Mucosa of rectum (tissue), 2 donors: ENCODE results near the gene QSOX1.
A peak's percentile ranks its signal among the peaks of the same experiment; 100 is the strongest.

ENCODE experiments used
- H3K27ac ChIP-seq, 2 donors: one replicate each; pipeline ENCODE4 v1.7.0; 2013; ENCODE audit warnings: inconsistent platforms in 2 of 2, low read depth in 2 of 2, low read length in 2 of 2
- H3K27me3 ChIP-seq, 2 donors: one replicate each; pipeline ENCODE4 v1.7.0; 2013; ENCODE audit warnings: low read length in 2 of 2; ENCODE audit not compliant: control insufficient read depth in 2 of 2, insufficient read depth in 2 of 2
- H3K36me3 ChIP-seq, 2 donors: one replicate each; pipeline ENCODE4 v1.7.0; 2013; ENCODE audit warnings: low read length in 2 of 2; ENCODE audit not compliant: control insufficient read depth in 2 of 2, insufficient read depth in 2 of 2
- H3K4me1 ChIP-seq, 2 donors: one replicate each; pipeline ENCODE4 v1.7.0; 2013; ENCODE audit warnings: low read length in 2 of 2, mild to moderate bottlenecking in 1 of 2; ENCODE audit not compliant: control insufficient read depth in 2 of 2, insufficient read depth in 2 of 2
- H3K4me3 ChIP-seq, 2 donors: one replicate each; pipeline ENCODE4 v1.7.0; 2013; ENCODE audit warnings: low read length in 2 of 2
- H3K9ac ChIP-seq, 2 donors: one replicate each; pipeline ENCODE4 v1.7.0; 2013; ENCODE audit warnings: low read length in 2 of 2, low read depth in 1 of 2, mild to moderate bottlenecking in 1 of 2
- H3K9me3 ChIP-seq, 2 donors: one replicate each; pipeline ENCODE4 v1.7.0; 2013; ENCODE audit warnings: low read length in 2 of 2; ENCODE audit not compliant: control insufficient read depth in 2 of 2
- donor health status: healthy.
- donor health status: Normal muscosa, but diverticular disease.

Gene QSOX1

GRCh38 chr1:180157576-180158057, 2.9 kb downstream of the QSOX1 start:
- H3K9ac ChIP-seq, result peak overlapping the region in 1 of 2 donors; percentile 89
- peak overlapping the region; percentile 83 to 91 for H3K27ac ChIP-seq
- H3K27me3 ChIP-seq, result no peaks in the 10 kb centered on the region
- H3K9me3 ChIP-seq, result no peaks in the 10 kb centered on the region
- H3K4me1 ChIP-seq, result peaks cover 33 to 44% of the 10 kb centered on the region in 2 donors
- peak overlapping the region in 1 of 2 donors; percentile 83 for H3K4me3 ChIP-seq
- H3K36me3 ChIP-seq, result no peaks in the 10 kb centered on the region

GRCh38 chr1:180158149-180159147, 3.8 kb downstream of the QSOX1 start:
- Histone ChIP-seq H3K9ac (peak overlapping the region; percentile 26 to 64), H3K4me3 (peak overlapping the region; percentile 51 to 54), H3K36me3 (no peaks in the 10 kb centered on the region), H3K27me3 (no peaks in the 10 kb centered on the region), H3K4me1 (peaks cover 33 to 44% of the 10 kb centered on the region in 2 donors), H3K27ac (peak overlapping the region; percentile 83 to 91), H3K9me3 (no peaks in the 10 kb centered on the region)

- no peaks in the 10 kb centered on the region for H3K36me3 ChIP-seq
- H3K4me3 ChIP-seq, result no peak overlapping the region
- no peaks in the 10 kb centered on the region for H3K9me3 ChIP-seq
- H3K9ac ChIP-seq, result no peak overlapping the region
- no peaks in the 10 kb centered on the region for H3K27me3 ChIP-seq
- H3K4me1 ChIP-seq, result peaks cover 25 to 40% of the 10 kb centered on the region in 2 donors
- no peak overlapping the region for H3K27ac ChIP-seq
These were observed 5.7 kb downstream of the QSOX1 start for GRCh38 chr1:180160357-180160756.

GRCh38 chr1:180163041-180163440, 8.4 kb downstream of the QSOX1 start:
- H3K4me1 ChIP-seq, result peaks cover 23 to 31% of the 10 kb centered on the region in 2 donors
- no peak overlapping the region for H3K27ac ChIP-seq
- no peak overlapping the region for H3K9ac ChIP-seq
- no peaks in the 10 kb centered on the region for H3K9me3 ChIP-seq
- H3K4me3 ChIP-seq, result no peak overlapping the region
- H3K27me3 ChIP-seq, result no peaks in the 10 kb centered on the region
- H3K36me3 ChIP-seq, result no peaks in the 10 kb centered on the region

GRCh38 chr1:180165096-180165495, 10.4 kb downstream of the QSOX1 start:
- Histone ChIP-seq H3K27ac (no peak overlapping the region), H3K36me3 (no peaks in the 10 kb centered on the region), H3K4me3 (no peak overlapping the region), H3K9me3 (no peaks in the 10 kb centered on the region), H3K9ac (no peak overlapping the region), H3K4me1 (peaks cover 34% of the 10 kb centered on the region in 2 donors), H3K27me3 (no peaks in the 10 kb centered on the region)

GRCh38 chr1:180165509-180166435, 11.1 kb downstream of the QSOX1 start:
- no peak overlapping the region for H3K9ac ChIP-seq
- H3K27ac ChIP-seq, result no peak overlapping the region
- H3K4me1 ChIP-seq, result peaks cover 35 to 40% of the 10 kb centered on the region in 2 donors
- no peaks in the 10 kb centered on the region for H3K9me3 ChIP-seq
- no peak overlapping the region for H3K4me3 ChIP-seq
- no peaks in the 10 kb centered on the region for H3K27me3 ChIP-seq
- no peaks in the 10 kb centered on the region for H3K36me3 ChIP-seq

- Histone ChIP-seq H3K27me3 (no peaks in the 10 kb centered on the region), H3K36me3 (no peaks in the 10 kb centered on the region), H3K4me3 (no peak overlapping the region), H3K9me3 (no peaks in the 10 kb centered on the region), H3K4me1 (peaks cover 35 to 40% of the 10 kb centered on the region in 2 donors), H3K9ac (no peak overlapping the region), H3K27ac (peak overlapping the region in 1 of 2 donors; percentile 7)
These were observed 11.7 kb downstream of the QSOX1 start for GRCh38 chr1:180166436-180166800.

GRCh38 chr1:180167021-180167701, 12.5 kb downstream of the QSOX1 start:
- Histone ChIP-seq H3K9me3 (no peaks in the 10 kb centered on the region), H3K9ac (peak overlapping the region; percentile 29 to 55), H3K27ac (peak overlapping the region; percentile 88 to 93), H3K4me3 (no peak overlapping the region), H3K27me3 (no peaks in the 10 kb centered on the region), H3K36me3 (no peaks in the 10 kb centered on the region), H3K4me1 (peaks cover 35 to 40% of the 10 kb centered on the region in 2 donors)

- Histone ChIP-seq H3K27ac (peak overlapping the region; percentile 88 to 93), H3K9me3 (no peaks in the 10 kb centered on the region), H3K4me3 (peak overlapping the region in 1 of 2 donors; percentile 38), H3K36me3 (no peaks in the 10 kb centered on the region), H3K27me3 (no peaks in the 10 kb centered on the region), H3K9ac (peak overlapping the region; percentile 29 to 65), H3K4me1 (peaks cover 35 to 40% of the 10 kb centered on the region in 2 donors)
These were observed 13.2 kb downstream of the QSOX1 start for GRCh38 chr1:180167721-180168467.
